Fibroblast of lung (primary cell): ENCODE results near the gene TCP1. TPM values are rescaled to one million over a fixed set of nuclear protein-coding genes. Genes with fewer than 3 reads are reported as not detected.

ENCODE experiments used
- DNase-seq, 2 donors: peaks; one replicate each; pipeline versions ENCODE4 v3.0.0 to v3.0.0-alpha.2; 2010; ENCODE audit warnings: low read depth in 2 of 2
- H2AFZ ChIP-seq: 2 replicates; pipeline ENCODE4 v1.5.1; 2012; ENCODE audit warnings: low read length, control low read depth, inconsistent platforms
- H3K27ac ChIP-seq: 2 replicates; pipeline ENCODE4 v1.5.1; 2011; ENCODE audit warnings: low read length, control low read depth; ENCODE audit not compliant: insufficient read depth
- H3K27me3 ChIP-seq: 2 replicates; pipeline ENCODE4 v1.5.1; 2011; ENCODE audit warnings: mild to moderate bottlenecking, low read length; ENCODE audit not compliant: control insufficient read depth, insufficient read depth
- H3K36me3 ChIP-seq: 2 replicates; pipeline ENCODE4 v1.5.1; 2011; ENCODE audit warnings: low read length; ENCODE audit not compliant: control insufficient read depth, insufficient read depth
- H3K4me1 ChIP-seq: 2 replicates; pipeline ENCODE4 v1.5.1; 2011; ENCODE audit warnings: low read length; ENCODE audit not compliant: control insufficient read depth, insufficient read depth; ENCODE audit errors: extremely low read depth
- H3K4me2 ChIP-seq: 2 replicates; pipeline ENCODE4 v1.5.1; 2011; ENCODE audit warnings: low read length, control low read depth; ENCODE audit not compliant: insufficient read depth; ENCODE audit errors: extremely low read depth
- H3K4me3 ChIP-seq, 4 experiments: fragments of 200-600 bp in 1 of 4; sonication (generic) in 1 of 4; replicated peaks in 1 of 4; 2 replicates each; pipeline ENCODE4 v1.5.1; 2011 to 2016; ENCODE audit warnings: low read length in 4 of 4, low read depth in 3 of 4, mild to moderate bottlenecking in 3 of 4, control low read depth in 2 of 4, inconsistent platforms in 1 of 4, mixed read lengths in 1 of 4; ENCODE audit not compliant: insufficient read depth in 1 of 4; ENCODE audit errors: control extremely low read depth in 1 of 4
- H3K79me2 ChIP-seq: 2 replicates; pipeline ENCODE4 v1.5.1; 2012; ENCODE audit warnings: mild to moderate bottlenecking, low read length, inconsistent platforms; ENCODE audit not compliant: control insufficient read depth, insufficient read depth
- H3K9ac ChIP-seq: 2 replicates; pipeline ENCODE4 v1.5.1; 2011; ENCODE audit warnings: mild to moderate bottlenecking, low read length, control low read depth; ENCODE audit not compliant: insufficient read depth
- H3K9me3 ChIP-seq: 2 replicates; pipeline ENCODE4 v1.5.1; 2012; ENCODE audit warnings: low read depth, low read length; ENCODE audit not compliant: control insufficient read depth, insufficient read depth
- H4K20me1 ChIP-seq: 2 replicates; pipeline ENCODE4 v1.5.1; 2011; ENCODE audit warnings: low read length; ENCODE audit not compliant: control insufficient read depth, insufficient read depth; ENCODE audit errors: extremely low read depth
- EZH2 ChIP-seq: IDR thresholded peaks from 2 replicates; pipeline ENCODE4 v1.5.1; 2012; ENCODE audit warnings: low read length, control low read depth, mild to moderate bottlenecking; ENCODE audit errors: missing control alignments
- polyA minus RNA-seq: library from RNA; depleted of rRNA, polyadenylated mRNA; stranded (reverse); fragments of >200 nt; gene quantifications from 2 replicates; pipeline ENCODE4 v1.2.3, GENCODE V29; 2011; ENCODE audit warnings: low replicate concordance
- polyA plus RNA-seq, 2 donors: library from polyadenylated mRNA; depleted of rRNA in 1 of 2; stranded (reverse) in 1 of 2; unstranded in 1 of 2; fragments of >200 nt; gene quantifications; 2 replicates each; pipeline ENCODE4 v1.2.1, GENCODE V29; 2011 to 2012; ENCODE audit warnings: missing spikeins in 1 of 2
- total RNA-seq: library from RNA; depleted of rRNA; stranded (reverse); fragments of >200 nt; gene quantifications from 2 replicates; pipeline ENCODE4 v1.2.1, GENCODE V29; 2014
- TF ChIP-seq, protein P1 (sequence below), 2 donors: IDR thresholded peaks in 1 of 2; conservative IDR thresholded peaks in 1 of 2; 1 replicate in 1 of 2; 2 replicates in 1 of 2; pipeline ENCODE4 v1.5.1; 2011 to 2012; ENCODE audit warnings: low read length in 2 of 2, control low read depth in 1 of 2, inconsistent platforms in 1 of 2, low read depth in 1 of 2, mild to moderate bottlenecking in 1 of 2

Gene TCP1
- total RNA-seq (200 and 231 TPM in 2 replicates), polyA plus RNA-seq (142 and 163 TPM in 2 replicates), polyA minus RNA-seq (57.2 and 101 TPM in 2 replicates)
- 143 and 217 TPM in 2 replicates for polyA plus RNA-seq (2012)

DNA sequence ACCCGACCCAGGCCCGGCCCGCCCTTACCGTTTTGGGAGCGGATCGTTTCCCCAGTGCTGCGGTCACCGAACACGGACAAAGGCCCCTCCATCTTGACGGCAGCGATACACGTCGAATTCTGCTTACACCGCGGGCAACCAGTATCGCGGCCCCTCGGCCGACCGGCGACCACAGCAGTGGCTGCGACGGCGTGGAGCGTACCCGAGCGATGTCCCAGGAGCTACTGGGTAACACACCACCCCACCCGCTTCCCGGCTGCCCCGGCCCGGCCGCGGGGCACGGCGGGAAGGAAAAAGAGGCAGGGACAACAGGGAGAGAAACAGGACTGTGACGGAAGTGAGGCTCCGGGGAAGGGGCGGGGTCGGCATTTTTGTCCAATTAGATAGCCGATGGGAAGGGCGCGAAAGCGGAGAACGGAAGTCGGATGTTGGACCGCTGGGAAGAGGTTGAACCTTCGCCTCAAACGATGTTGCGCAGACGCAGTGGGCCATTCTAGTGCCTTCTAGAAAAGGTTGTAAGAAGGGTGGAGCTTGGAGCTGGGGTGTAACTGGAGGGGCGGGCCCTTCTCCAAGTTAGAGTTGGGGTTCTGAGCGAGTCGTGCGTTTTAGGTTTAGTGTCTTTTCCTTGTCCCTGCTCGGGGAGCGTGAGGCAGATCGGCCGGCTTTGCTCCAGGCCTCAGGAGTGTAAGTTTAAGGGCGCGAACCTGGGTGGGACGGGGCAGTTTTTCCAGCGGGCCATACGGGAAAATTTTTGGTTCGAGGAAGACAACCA, at the start of gene TCP1:
TCP1 (minus strand) TSS at position 226 of the 772 bp plus-strand sequence; CDS start at position 92, 134 bp downstream.
- DNase-seq, result peak; percentile 99 to 100
- Histone ChIP-seq H3K27ac (peak within 1 kb of the TSS; percentile 85), H3K27me3 (no peaks in the 10 kb centered on the region), H3K79me2 (peaks cover 80% of the 10 kb centered on the region), H2AFZ (peak within 1 kb of the TSS; percentile 89), H3K36me3 (peaks cover 9% of the 10 kb centered on the region), H4K20me1 (no peaks in the 10 kb centered on the region), H3K9ac (peak within 1 kb of the TSS; percentile 95), H3K4me3 (peak within 1 kb of the TSS; percentile 72 to 98 (median 90)), H3K9me3 (no peaks in the 10 kb centered on the region), H3K4me1 (peaks cover 14% of the 10 kb centered on the region), H3K4me2 (peak within 1 kb of the TSS; percentile 93)
- TF ChIP-seq EZH2, result no peak
- TF ChIP-seq, protein P1, sequence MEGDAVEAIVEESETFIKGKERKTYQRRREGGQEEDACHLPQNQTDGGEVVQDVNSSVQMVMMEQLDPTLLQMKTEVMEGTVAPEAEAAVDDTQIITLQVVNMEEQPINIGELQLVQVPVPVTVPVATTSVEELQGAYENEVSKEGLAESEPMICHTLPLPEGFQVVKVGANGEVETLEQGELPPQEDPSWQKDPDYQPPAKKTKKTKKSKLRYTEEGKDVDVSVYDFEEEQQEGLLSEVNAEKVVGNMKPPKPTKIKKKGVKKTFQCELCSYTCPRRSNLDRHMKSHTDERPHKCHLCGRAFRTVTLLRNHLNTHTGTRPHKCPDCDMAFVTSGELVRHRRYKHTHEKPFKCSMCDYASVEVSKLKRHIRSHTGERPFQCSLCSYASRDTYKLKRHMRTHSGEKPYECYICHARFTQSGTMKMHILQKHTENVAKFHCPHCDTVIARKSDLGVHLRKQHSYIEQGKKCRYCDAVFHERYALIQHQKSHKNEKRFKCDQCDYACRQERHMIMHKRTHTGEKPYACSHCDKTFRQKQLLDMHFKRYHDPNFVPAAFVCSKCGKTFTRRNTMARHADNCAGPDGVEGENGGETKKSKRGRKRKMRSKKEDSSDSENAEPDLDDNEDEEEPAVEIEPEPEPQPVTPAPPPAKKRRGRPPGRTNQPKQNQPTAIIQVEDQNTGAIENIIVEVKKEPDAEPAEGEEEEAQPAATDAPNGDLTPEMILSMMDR (conservative IDR thresholded peaks at IDR 0.05 in 1 of 2, IDR thresholded peaks at IDR 0.05 in 1 of 2; ENCODE audit: low read depth in 1 of 2, low read length in 2 of 2), result no peak

DNA sequence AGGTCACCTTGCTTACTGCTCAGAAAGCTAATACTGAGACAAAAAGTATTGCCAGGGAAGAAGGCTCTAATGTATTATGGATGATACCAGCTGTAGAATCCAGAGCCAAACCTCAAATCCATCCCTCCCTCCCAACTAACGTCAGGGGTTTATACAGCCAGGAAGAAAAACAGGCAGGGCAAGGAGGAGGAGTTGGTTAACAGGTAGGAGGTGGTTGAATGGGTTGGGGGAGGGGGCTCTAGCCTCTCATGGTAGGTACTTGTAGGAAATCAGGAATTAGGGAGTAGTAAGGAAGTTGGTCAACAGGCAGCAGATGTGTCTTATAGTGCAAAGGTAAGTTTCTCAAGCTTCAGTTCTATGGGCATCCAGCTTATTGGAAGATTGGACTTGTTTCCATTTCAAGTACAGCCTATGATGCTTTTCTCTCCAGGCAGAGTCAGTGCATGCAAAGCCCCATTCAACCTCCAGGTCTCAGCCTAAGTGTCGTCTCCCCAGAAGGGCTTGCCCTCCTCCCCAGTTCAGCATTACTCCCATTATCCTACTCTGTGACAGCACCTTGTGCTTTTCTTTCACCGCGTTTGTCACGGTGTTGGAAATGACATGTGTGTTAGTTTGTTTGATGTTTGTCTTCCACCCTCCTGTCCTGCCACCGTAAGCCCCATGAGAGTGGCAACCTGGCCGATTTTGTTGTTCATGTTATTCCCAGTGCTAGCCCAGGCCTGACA, 48.8 kb upstream of the TCP1 start:
- Histone ChIP-seq H3K36me3 (no peaks in the 10 kb centered on the region), H3K4me1 (no peaks in the 10 kb centered on the region), H4K20me1 (no peaks in the 10 kb centered on the region), H3K4me3 (no peak overlapping the region), H3K27me3 (no peaks in the 10 kb centered on the region), H3K27ac (no peak overlapping the region), H2AFZ (no peak overlapping the region), H3K79me2 (no peaks in the 10 kb centered on the region), H3K9ac (no peak overlapping the region), H3K4me2 (no peak overlapping the region), H3K9me3 (no peaks in the 10 kb centered on the region)
- no peak for DNase-seq
- no peak for TF ChIP-seq EZH2
- TF ChIP-seq, protein P1 (conservative IDR thresholded peaks at IDR 0.05 in 1 of 2, IDR thresholded peaks at IDR 0.05 in 1 of 2; ENCODE audit: low read depth in 1 of 2, low read length in 2 of 2), result no peak

DNA sequence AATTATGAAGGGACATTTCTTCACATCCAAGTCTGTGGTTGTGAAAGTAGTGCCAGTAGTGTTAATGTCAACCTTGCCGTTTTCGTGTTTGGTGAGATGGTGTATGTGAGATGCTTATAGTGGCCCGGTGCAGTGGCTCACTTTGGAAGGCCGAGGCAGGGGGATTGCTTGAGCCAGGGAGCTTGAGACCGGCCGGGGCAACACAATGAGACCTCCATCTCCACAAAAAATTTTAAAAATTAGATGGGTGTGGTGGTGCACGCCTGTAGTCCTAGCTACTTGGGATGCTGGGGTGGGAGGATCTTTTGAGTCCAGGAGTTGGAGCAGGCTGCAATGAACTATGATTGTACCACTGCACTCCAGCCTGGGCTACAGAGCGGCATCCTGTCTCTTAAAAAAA, 48.1 kb upstream of the TCP1 start:
- Histone ChIP-seq H3K9me3 (no peaks in the 10 kb centered on the region), H3K36me3 (no peaks in the 10 kb centered on the region), H4K20me1 (no peaks in the 10 kb centered on the region), H3K79me2 (no peaks in the 10 kb centered on the region), H3K4me3 (no peak overlapping the region), H2AFZ (no peak overlapping the region), H3K27ac (no peak overlapping the region), H3K4me2 (no peak overlapping the region), H3K27me3 (no peaks in the 10 kb centered on the region), H3K4me1 (no peaks in the 10 kb centered on the region), H3K9ac (no peak overlapping the region)
- TF ChIP-seq, protein P1 (conservative IDR thresholded peaks at IDR 0.05 in 1 of 2, IDR thresholded peaks at IDR 0.05 in 1 of 2; ENCODE audit: low read depth in 1 of 2, low read length in 2 of 2), result no peak
- no peak for TF ChIP-seq EZH2
- DNase-seq, result no peak
